H1 (cell line): ENCODE measurements around the gene ENKUR. TPM values are rescaled to one million over a fixed set of nuclear protein-coding genes. Genes with fewer than 3 reads are reported as not detected.

Experiments used
- CTCF ChIA-PET: fragments of 300-600 bp; sonication (Branson Sonifier 250); formaldehyde crosslinking; loops from one replicate; lab custom pipeline; 2021; ENCODE audit not compliant: partially characterized antibody; lab: Charles Lee
- POLR2A ChIA-PET: fragments of 300-600 bp; sonication (Branson Sonifier 250); formaldehyde crosslinking; loops from one replicate; lab custom pipeline; 2021; ENCODE audit warnings: inconsistent platforms; ENCODE audit not compliant: partially characterized antibody; lab: Charles Lee
- DNase-seq, 2 experiments: peaks; one replicate each; pipeline versions ENCODE4 v3.0.0 to v3.0.0-alpha.2; 2010 to 2022; ENCODE audit warnings: low spot score in 2 of 2, low read depth in 1 of 2, mixed read lengths in 1 of 2
- FAIRE-seq: peaks from 2 replicates; lab custom pipeline; 2011; peaks lifted over from hg19 to GRCh38; lab: Jason Lieb, UNC
- H2AFZ ChIP-seq: 2 replicates; pipeline ENCODE4 v1.8.1; 2012; ENCODE audit warnings: low read length, inconsistent platforms
- H2AK5ac ChIP-seq: 2 replicates; pipeline ENCODE4 v1.6.1; 2013; ENCODE audit warnings: low read depth, low read length
- H2BK120ac ChIP-seq: replicated peaks from 2 replicates; pipeline ENCODE3; 2013; ENCODE audit warnings: low read depth, low read length, inconsistent platforms
- H2BK12ac ChIP-seq: 2 replicates; pipeline ENCODE4 v1.6.1; 2013; ENCODE audit warnings: low read depth, low read length
- H2BK15ac ChIP-seq: 2 replicates; pipeline ENCODE4 v1.6.1; 2013; ENCODE audit warnings: low read length
- H2BK20ac ChIP-seq: 2 replicates; pipeline ENCODE4 v1.6.1; 2013; ENCODE audit warnings: low read length
- H2BK5ac ChIP-seq: 2 replicates; pipeline ENCODE4 v1.6.1; 2013; ENCODE audit warnings: low read depth, low read length
- H3K14ac ChIP-seq: 2 replicates; pipeline ENCODE4 v1.6.1; 2013; ENCODE audit warnings: inconsistent platforms; ENCODE audit not compliant: insufficient read length
- H3K18ac ChIP-seq: 2 replicates; pipeline ENCODE4 v1.6.1; 2013; ENCODE audit warnings: low read length; ENCODE audit errors: extremely low read depth
- H3K23ac ChIP-seq: 2 replicates; pipeline ENCODE4 v1.6.1; 2013; ENCODE audit warnings: inconsistent platforms; ENCODE audit not compliant: insufficient read length
- H3K23me2 ChIP-seq: 2 replicates; pipeline ENCODE4 v1.6.1; 2013; ENCODE audit warnings: low read depth, low read length
- H3K27ac ChIP-seq: 2 replicates; pipeline ENCODE4 v1.6.1; 2011; ENCODE audit warnings: low read depth, low read length, inconsistent platforms
- H3K27me3 ChIP-seq, 4 experiments: replicated peaks in 1 of 4; 1 replicate in 1 of 4; 2 replicates in 3 of 4; pipeline versions ENCODE4 v1.6.1 to v1.8.1; 2011 to 2013; ENCODE audit warnings: low read length in 3 of 4, mild to moderate bottlenecking in 3 of 4, inconsistent platforms in 2 of 4, mixed read lengths in 2 of 4, moderate library complexity in 1 of 4; ENCODE audit not compliant: control insufficient read depth in 3 of 4, insufficient read depth in 3 of 4; ENCODE audit errors: extremely low read depth in 1 of 4
- H3K36me3 ChIP-seq, 4 experiments: 2 replicates each; pipeline versions ENCODE4 v1.6.1 to v1.8.1; 2011 to 2013; ENCODE audit warnings: mild to moderate bottlenecking in 4 of 4, low read length in 3 of 4, moderate library complexity in 2 of 4, control low read depth in 1 of 4, inconsistent platforms in 1 of 4; ENCODE audit not compliant: insufficient read depth in 4 of 4, control insufficient read depth in 2 of 4
- H3K4ac ChIP-seq: replicated peaks from 2 replicates; pipeline ENCODE3; 2013; ENCODE audit warnings: low read length, low read depth, mixed read lengths, inconsistent platforms; ENCODE audit not compliant: insufficient read length
- H3K4me1 ChIP-seq, 4 experiments: replicated peaks in 1 of 4; 1 replicate in 1 of 4; 2 replicates in 3 of 4; pipeline versions ENCODE4 v1.6.1 to v1.8.1; 2011 to 2013; ENCODE audit warnings: low read length in 3 of 4, inconsistent platforms in 2 of 4, mixed read lengths in 1 of 4; ENCODE audit not compliant: insufficient read depth in 4 of 4, control insufficient read depth in 3 of 4
- H3K4me2 ChIP-seq, 2 experiments: 2 replicates each; pipeline versions ENCODE4 v1.6.1 to v1.8.1; 2011 to 2013; ENCODE audit warnings: low read depth in 2 of 2, low read length in 2 of 2, control low read depth in 1 of 2, inconsistent platforms in 1 of 2, mild to moderate bottlenecking in 1 of 2; ENCODE audit not compliant: insufficient read depth in 1 of 2
- H3K4me3 ChIP-seq, 4 experiments: fragments of 200-600, 300-600 bp in 1 of 4; sonication (generic), shearing (Covaris generic), sonication (Bioruptor Twin) in 1 of 4; 2 replicates each; pipeline versions ENCODE4 v1.5.1 to v1.8.1; 2011 to 2016; ENCODE audit warnings: low read length in 4 of 4, low read depth in 3 of 4, control low read depth in 2 of 4, inconsistent platforms in 2 of 4, mild to moderate bottlenecking in 2 of 4, mixed read lengths in 1 of 4, moderate library complexity in 1 of 4; ENCODE audit not compliant: insufficient read depth in 2 of 4; ENCODE audit errors: extremely low read depth in 1 of 4
- H3K56ac ChIP-seq: replicated peaks from 2 replicates; pipeline ENCODE3; 2013; ENCODE audit warnings: low read depth, mild to moderate bottlenecking, mixed read lengths, low read length, inconsistent platforms; ENCODE audit not compliant: insufficient read length
- H3K79me1 ChIP-seq: 2 replicates; pipeline ENCODE4 v1.6.1; 2013; ENCODE audit warnings: low read depth, low read length, control low read depth
- H3K79me2 ChIP-seq, 2 experiments: 2 replicates each; pipeline versions ENCODE4 v1.6.1 to v1.8.1; 2012 to 2013; ENCODE audit warnings: low read length in 2 of 2, mild to moderate bottlenecking in 2 of 2, inconsistent platforms in 1 of 2; ENCODE audit not compliant: insufficient read depth in 2 of 2, control insufficient read depth in 1 of 2
- H3K9ac ChIP-seq, 4 experiments: replicated peaks in 1 of 4; 1 replicate in 1 of 4; 2 replicates in 3 of 4; pipeline versions ENCODE4 v1.6.1 to v1.8.1; 2011 to 2013; ENCODE audit warnings: low read depth in 3 of 4, low read length in 3 of 4, control low read depth in 2 of 4, mild to moderate bottlenecking in 2 of 4, moderate library complexity in 2 of 4, inconsistent platforms in 1 of 4; ENCODE audit errors: extremely low read depth in 1 of 4
- H3K9me3 ChIP-seq, 2 experiments: 2 replicates each; pipeline versions ENCODE4 v1.6.1 to v1.8.1; 2012 to 2013; ENCODE audit warnings: mild to moderate bottlenecking in 2 of 2, moderate library complexity in 2 of 2, control low read depth in 1 of 2, inconsistent platforms in 1 of 2, low read depth in 1 of 2, low read length in 1 of 2, mixed read lengths in 1 of 2; ENCODE audit not compliant: insufficient read depth in 2 of 2
- H4K20me1 ChIP-seq, 2 experiments: replicated peaks in 1 of 2; 2 replicates each; pipeline versions ENCODE3 to v1.8.1; 2011 to 2013; ENCODE audit warnings: inconsistent platforms in 2 of 2, low read length in 2 of 2, mild to moderate bottlenecking in 1 of 2; ENCODE audit not compliant: insufficient read depth in 2 of 2, control insufficient read depth in 1 of 2
- H4K5ac ChIP-seq: 2 replicates; pipeline ENCODE4 v1.6.1; 2013; ENCODE audit warnings: low read length, low read depth, mixed read lengths, inconsistent platforms; ENCODE audit not compliant: insufficient read length
- H4K8ac ChIP-seq: 2 replicates; pipeline ENCODE4 v1.8.0; 2013; ENCODE audit warnings: mild to moderate bottlenecking, moderate library complexity, low read length, inconsistent platforms; ENCODE audit not compliant: insufficient read depth; ENCODE audit errors: extremely low read depth
- H4K91ac ChIP-seq: replicated peaks from 2 replicates; pipeline ENCODE3; 2013; ENCODE audit warnings: low read length, mixed read lengths, inconsistent platforms; ENCODE audit not compliant: insufficient read length
- ASH2L ChIP-seq: fragments of 200-600, 300-600 bp; sonication (generic); IDR thresholded peaks from one replicate; pipeline ENCODE4 v1.7.1; 2017; ENCODE audit warnings: low read length
- CTCF ChIP-seq, 3 experiments: IDR thresholded peaks; 1 replicate in 2 of 3; 2 replicates in 1 of 3; pipeline versions ENCODE4 v1.5.1 to v1.6.1; 2011; ENCODE audit warnings: low read length in 3 of 3, mild to moderate bottlenecking in 3 of 3, inconsistent platforms in 2 of 3, low read depth in 1 of 3, moderate library complexity in 1 of 3; ENCODE audit not compliant: insufficient read depth in 1 of 3; ENCODE audit errors: control extremely low read depth in 1 of 3
- RNF2 ChIP-seq: fragments of 200-900, 300-1000 bp; sonication (generic); IDR thresholded peaks from 2 replicates; pipeline ENCODE4 v1.7.1; 2016; ENCODE audit warnings: borderline replicate concordance, low read depth, mild to moderate bottlenecking, antibody characterized with exemption, low read length; ENCODE audit not compliant: poor library complexity, severe bottlenecking; ENCODE audit errors: missing control alignments
- WGBS, 2 experiments: shearing (Covaris generic) in 1 of 2; methylation state at CpG; one replicate each; pipeline versions ENCODE4 v1.1.6 to v1.1.7; 2013 to 2015; ENCODE audit warnings: low lambda C conversion rate in 2 of 2, mixed read lengths in 2 of 2, inconsistent platforms in 1 of 2, low coverage in 1 of 2, missing lambda C conversion rate in 1 of 2; ENCODE audit not compliant: insufficient replicate concordance in 2 of 2, insufficient coverage in 1 of 2, insufficient read length in 1 of 2; ENCODE audit errors: extremely low coverage in 1 of 2, missing lambda C conversion rate in 1 of 2; 5-methylcytosine and 5-hydroxymethylcytosine counted together
- polyA plus RNA-seq, 7 experiments: library from polyadenylated mRNA; depleted of rRNA in 3 of 7; stranded (reverse) in 5 of 7; unstranded in 2 of 7; fragments of >200 nt in 5 of 7; fragments of 200-250 nt in 2 of 7; gene quantifications; 1 replicate in 5 of 7; 2 replicates in 1 of 7; 4 replicates in 1 of 7; pipeline versions ENCODE4 v1.2.1 to v1.2.3, GENCODE V29; 2011 to 2013; ENCODE audit warnings: missing spikeins in 2 of 7, mixed read lengths in 2 of 7
- total RNA-seq: library from RNA; stranded (reverse); fragmentation: NEBNext Ultra II Directional; extraction: Animal tissue kit (Norgen Biotek cat#: 25700); gene quantifications from 2 replicates; pipeline ENCODE4 v1.2.1, GENCODE V29; 2021

Gene ENKUR
- total and polyA plus RNA-seq, 2 of the 8 experiments (the other 6 are each of a cell fraction or from before 2014, with no cell fraction given) = not detected

GRCh38 chr10:25047088-25047487, 31.1 kb upstream of the ENKUR start:
- FAIRE-seq = no peak
- H4K20me1 ChIP-seq = no peaks in the 10 kb centered on the region
- no peak overlapping the region for H2BK20ac ChIP-seq
- H2BK5ac ChIP-seq = no peak overlapping the region
- no peak overlapping the region for H2BK120ac ChIP-seq
- H2BK15ac ChIP-seq = no peak overlapping the region
- H3K4me1 ChIP-seq = no peaks in the 10 kb centered on the region
- H3K4me3 ChIP-seq = no peak overlapping the region
- H2AK5ac ChIP-seq = no peak overlapping the region
- no peaks in the 10 kb centered on the region for H3K27me3 ChIP-seq
- H3K4me2 ChIP-seq = no peak overlapping the region
- H3K36me3 ChIP-seq = no peaks in the 10 kb centered on the region
- ChIA-PET CTCF (no interaction called here), POLR2A (no interaction called here)
- H3K27ac ChIP-seq = no peak overlapping the region
- no peak overlapping the region for H4K8ac ChIP-seq
- no peak for TF ChIP-seq ASH2L
- TF ChIP-seq RNF2 = no peak
- TF ChIP-seq CTCF (IDR thresholded peaks at IDR 0.05; ENCODE audit: control extremely low read depth in 1 of 3, insufficient read depth in 1 of 3, low read depth in 1 of 3, low read length in 3 of 3) = no peak
- H3K23me2 ChIP-seq = no peaks in the 10 kb centered on the region
- no peak overlapping the region for H3K4ac ChIP-seq
- no peak overlapping the region for H2AFZ ChIP-seq
- no peak overlapping the region for H3K9ac ChIP-seq
- no peak overlapping the region for H3K56ac ChIP-seq
- H3K23ac ChIP-seq = no peak overlapping the region
- no peak for DNase-seq
- H2BK12ac ChIP-seq = no peak overlapping the region
- no peak overlapping the region for H3K18ac ChIP-seq
- H4K91ac ChIP-seq = no peak overlapping the region
- no peaks in the 10 kb centered on the region for H3K79me2 ChIP-seq
- no peak overlapping the region for H4K5ac ChIP-seq
- 92% methylated on average over 2 of the region's 2 CpGs; no CpG with 5 or more reads in 1 of the 2 experiments for WGBS, 2 experiments
- no peaks in the 10 kb centered on the region for H3K79me1 ChIP-seq
- no peaks in the 10 kb centered on the region for H3K9me3 ChIP-seq
- no peak overlapping the region for H3K14ac ChIP-seq
